IMR-90 (cell line): ENCODE data around the gene PTPRG.

Source experiments
- BHLHE40 ChIP-seq: fragments of 150-350 bp; IDR thresholded peaks from 2 replicates; pipeline ENCODE4 v1.6.1; 2016; ENCODE audit warnings: mild to moderate bottlenecking, low read depth, low read length
- CEBPB ChIP-seq: IDR thresholded peaks from 2 replicates; pipeline ENCODE4 v1.6.1; 2012; ENCODE audit warnings: low read depth, low read length, improper control_type of control experiment
- CTCF ChIP-seq: conservative IDR thresholded peaks from 2 replicates; pipeline ENCODE4 v1.5.1; 2012; ENCODE audit warnings: mild to moderate bottlenecking, low read depth, low read length, improper control_type of control experiment
- FOS ChIP-seq: fragments of 150-350 bp; IDR thresholded peaks from 2 replicates; pipeline ENCODE4 v1.6.1; 2016; ENCODE audit warnings: low read depth, low read length
- NFE2L2 ChIP-seq: fragments of 150-350 bp; IDR thresholded peaks from 2 replicates; pipeline ENCODE4 v1.6.1; 2016; ENCODE audit warnings: low read depth, mild to moderate bottlenecking, low read length
- USF2 ChIP-seq: fragments of 150-350 bp; IDR thresholded peaks from 2 replicates; pipeline ENCODE4 v1.6.1; 2017; ENCODE audit warnings: mild to moderate bottlenecking, antibody characterized with exemption, low read length, low read depth

GRCh38 chr3:61922118-61922517, 360.7 kb downstream of the PTPRG start:
- no peak for TF ChIP-seq FOS
- no peak for TF ChIP-seq CTCF
- no peak for TF ChIP-seq BHLHE40
- TF ChIP-seq USF2, result no peak
- TF ChIP-seq CEBPB, result no peak
- no peak for TF ChIP-seq NFE2L2
